HK-2 (cell line): ENCODE results near the gene ENTPD7.
"Not testable (repeated sequence)": the region's sequence is repeated elsewhere in the genome, so short reads cannot be mapped to it uniquely, and the experiment has no call there.

Experiments
- DNase-seq: peaks from one replicate; pipeline ENCODE4 v3.0.0-alpha.2; 2018; ENCODE audit not compliant: unreplicated experiment

The ENTPD7 gene, protein sequence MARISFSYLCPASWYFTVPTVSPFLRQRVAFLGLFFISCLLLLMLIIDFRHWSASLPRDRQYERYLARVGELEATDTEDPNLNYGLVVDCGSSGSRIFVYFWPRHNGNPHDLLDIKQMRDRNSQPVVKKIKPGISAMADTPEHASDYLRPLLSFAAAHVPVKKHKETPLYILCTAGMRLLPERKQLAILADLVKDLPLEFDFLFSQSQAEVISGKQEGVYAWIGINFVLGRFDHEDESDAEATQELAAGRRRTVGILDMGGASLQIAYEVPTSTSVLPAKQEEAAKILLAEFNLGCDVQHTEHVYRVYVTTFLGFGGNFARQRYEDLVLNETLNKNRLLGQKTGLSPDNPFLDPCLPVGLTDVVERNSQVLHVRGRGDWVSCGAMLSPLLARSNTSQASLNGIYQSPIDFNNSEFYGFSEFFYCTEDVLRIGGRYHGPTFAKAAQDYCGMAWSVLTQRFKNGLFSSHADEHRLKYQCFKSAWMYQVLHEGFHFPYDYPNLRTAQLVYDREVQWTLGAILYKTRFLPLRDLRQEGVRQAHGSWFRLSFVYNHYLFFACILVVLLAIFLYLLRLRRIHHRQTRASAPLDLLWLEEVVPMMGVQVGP

DNA sequence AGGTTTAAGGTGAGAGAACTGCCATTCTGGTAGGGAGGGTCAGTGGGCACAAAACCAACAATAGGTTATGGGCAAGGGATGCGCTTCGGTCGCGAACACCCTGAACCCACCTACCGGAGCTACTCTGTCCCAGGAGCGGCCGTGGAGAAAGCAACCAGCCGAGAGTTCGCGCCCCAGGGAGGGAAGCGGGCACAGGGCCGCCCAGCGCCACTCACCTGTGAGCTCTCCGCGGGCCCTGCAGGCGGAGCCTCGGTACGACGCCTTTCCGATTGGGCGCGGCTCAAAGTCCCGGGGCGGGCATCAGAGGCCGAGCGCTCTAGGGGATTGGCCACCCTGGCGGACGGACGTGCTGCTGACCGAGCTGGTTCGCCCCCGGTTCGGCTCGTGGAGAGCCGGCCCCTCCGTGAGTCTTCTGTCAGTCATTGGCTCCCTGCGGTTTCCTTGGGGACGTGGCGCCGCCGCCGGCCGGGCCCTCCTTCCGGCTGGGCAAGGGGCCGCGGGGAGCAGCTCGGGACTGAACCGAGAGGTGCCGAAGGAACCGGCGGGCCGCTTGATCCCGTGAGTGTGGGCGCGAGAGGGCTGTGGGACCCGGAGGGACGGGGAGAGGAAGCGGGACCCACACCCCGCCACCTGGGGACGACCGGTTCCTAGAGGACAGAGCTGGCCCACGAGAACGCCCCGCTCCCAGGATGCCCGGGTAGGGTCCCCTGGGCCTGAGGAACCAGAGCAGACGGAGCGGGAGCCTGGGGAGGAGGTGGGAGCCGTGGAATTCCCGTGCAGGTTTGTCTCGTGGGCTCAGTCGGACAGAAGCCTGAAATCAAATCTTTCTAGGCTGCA, at the start of gene ENTPD7:
Gene ENTPD7, plus strand, starts transcription at position 479 of the 837 bp plus-strand sequence. CDS start 448 bp downstream, outside the sequence.
- peak; percentile 99 for DNase-seq

DNA sequence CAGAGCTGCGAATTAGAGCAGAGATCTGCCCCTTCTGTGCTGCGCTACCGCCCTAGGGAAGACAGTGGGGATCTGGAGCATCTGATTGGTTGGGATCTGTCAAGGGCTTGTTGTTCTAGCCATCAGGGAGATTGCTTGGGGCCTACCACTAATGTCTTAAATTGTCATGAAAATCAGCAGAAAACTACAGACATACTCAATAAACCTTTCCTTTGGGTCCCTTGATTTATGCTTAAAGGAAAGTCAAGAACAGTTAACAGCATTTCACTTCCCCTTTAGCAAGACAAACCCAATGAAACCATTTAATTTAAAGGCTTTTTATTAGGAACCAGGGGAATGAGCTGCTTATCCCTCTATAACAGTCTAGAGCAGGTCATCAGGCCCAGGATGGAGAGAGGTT, 49.1 kb upstream of the ENTPD7 start:
- no peak for DNase-seq

DNA sequence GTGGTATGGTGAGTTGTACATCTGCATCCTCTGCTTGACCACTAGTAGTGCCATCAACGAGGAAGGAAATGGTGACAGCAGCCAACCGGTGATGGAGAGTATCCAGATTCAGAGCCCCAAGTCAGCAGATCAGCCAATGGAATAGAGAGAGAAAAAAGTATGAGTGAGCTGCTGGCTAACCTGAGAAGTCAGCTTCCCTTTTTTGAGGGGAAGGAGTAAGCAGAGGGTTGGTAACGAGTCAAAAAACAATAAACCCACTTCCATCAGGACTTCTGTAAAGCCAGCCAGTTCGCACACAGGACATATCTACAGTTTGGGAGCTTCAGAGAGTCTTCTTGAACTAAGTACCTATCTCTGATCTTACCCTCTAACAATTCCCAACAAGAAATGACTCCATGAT, 48.0 kb upstream of the ENTPD7 start:
- DNase-seq, result no peak

DNA sequence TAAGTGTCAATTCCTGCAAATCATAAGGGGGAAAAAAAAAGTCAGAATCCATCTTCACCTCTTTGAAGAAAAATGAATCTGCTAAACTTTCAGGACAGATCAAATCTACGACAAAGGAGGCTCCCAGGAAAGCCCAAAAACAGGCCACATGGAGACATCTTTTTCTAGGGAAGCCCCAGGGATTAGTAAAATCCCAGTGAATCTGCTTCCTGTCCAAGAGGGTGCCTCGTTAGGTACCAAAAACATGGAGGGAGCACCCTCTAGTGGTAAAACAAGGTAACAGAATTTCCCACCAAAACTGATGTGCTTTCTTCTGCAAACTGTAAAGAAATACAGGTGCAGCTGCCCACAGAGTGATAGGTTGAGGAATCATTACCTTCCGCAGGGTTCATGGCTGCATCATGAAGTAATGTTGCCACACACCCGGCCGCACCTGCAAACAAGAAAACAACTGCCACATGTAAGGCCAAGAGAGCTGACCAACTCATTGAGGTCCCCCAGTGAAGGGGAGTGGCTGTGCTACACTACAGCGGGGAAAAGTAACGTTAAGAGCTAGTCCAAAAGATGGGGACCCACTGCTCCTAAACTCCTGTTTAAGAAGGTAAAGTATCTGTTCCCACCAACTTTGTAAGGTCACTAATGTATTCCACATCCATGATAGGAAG, 47.0 kb upstream of the ENTPD7 start:
- peak; percentile 45 for DNase-seq

DNA sequence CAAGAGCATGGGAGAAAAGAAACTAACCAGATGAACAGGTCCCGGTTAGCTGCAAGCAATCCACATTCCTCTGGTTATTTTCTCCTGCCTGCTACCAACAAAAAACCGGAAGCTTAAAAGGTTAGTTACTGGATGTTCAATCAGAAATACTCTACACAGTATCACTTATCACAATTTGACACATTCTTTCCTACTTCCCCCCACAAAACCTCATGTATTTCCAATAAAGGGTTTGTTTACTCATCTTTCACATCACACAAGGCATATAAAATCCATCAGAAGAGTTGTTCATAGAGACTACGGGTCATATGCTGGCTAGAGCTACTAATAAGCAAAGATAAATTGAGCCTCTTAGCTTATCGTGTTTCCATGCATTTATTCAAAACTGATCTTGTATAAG, 43.9 kb upstream of the ENTPD7 start:
- no peak for DNase-seq

DNA sequence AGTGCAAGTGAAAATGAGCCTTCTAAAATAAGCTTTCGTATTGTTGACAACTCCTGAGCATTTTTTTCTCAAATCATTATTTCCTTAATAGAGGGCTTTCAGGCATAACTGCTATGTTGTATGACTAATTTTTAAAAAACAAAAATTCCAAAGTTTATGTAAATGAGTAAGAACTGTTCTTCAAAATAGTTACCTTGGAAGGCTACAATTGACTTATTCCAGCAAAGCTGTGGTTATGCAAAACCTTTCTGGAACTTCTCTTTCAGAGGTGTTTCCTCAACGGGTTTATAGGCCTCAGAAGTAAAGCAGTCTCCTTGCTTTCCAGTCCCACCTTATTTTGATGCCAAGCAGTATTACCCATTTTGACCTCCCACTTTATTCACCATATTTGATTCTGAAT, 41.6 kb upstream of the ENTPD7 start:
- no peak for DNase-seq

DNA sequence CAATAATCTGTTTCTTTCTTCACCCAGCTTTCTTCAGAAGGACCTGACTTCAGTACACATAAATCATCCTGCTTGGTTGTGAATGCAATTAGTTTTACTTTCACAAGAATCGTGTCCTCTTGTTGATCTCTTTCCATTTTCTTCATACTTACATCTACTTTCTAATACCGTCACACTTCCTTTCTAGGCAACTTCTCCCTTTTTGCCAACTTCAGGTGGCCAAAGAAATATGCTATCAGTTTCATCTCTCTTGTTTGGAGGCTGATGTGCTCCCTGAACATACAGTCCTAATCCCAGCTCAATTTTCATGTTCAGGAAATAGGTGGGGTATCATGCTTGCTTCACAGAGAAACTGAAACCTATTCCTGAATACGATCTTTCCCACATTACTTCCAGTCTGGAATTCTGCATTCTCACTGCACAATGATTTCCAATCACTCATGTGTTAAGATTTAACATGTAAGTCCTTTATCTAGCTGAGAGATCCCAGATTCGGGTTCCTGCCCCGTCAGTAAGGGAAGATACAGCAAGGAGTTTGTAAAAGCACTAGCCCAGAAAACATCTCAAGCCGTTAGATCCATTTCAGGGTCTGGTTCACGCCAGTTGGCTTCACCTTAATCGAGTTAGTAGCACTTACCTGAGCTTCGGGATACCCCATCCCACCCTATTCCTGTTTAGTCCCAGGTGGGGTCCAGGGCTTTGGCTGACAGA, 40.1 kb upstream of the ENTPD7 start:
- no peak for DNase-seq

DNA sequence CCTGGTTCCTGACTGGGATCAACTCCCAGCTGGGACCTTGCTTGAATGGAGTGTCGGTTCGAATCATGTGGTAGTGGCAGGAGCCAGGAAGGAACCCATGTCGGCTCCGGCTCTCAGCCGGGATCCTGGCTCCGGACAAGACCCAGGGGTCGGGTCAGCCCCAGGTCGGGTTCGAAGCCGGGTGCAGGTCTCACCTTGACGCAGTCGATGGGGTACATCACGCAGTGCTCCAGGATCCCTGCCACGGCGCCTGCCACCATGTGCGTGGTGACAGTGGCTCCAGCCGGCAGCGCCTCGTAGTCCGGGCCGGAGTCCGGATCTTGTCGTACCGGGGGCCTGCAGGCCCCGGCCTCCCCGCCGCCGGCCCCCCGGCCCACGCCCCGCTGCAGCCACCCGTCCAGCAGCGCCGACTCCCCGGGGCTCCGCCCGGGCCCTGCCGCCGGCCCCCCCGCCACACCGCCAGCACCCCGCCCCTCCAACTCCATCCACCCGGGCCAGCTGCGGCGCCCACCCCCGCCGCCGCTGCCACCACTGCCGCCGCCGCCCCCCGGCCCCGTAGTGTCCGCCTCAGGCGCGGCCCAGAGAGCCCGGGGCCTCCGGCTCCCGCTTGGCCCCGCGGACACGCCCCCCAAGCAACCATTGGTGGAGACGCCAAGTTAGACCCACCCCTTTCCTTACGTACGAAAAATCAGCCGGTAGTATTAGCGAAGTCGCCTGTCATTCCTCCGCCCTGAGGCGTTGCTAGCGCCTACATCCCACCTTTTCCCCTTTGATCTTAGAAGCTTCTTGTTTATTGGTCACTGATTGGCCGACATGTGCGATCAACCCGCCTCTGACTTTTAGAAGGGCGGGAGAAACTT, 39.2 kb upstream of the ENTPD7 start, which contains the start of gene SLC25A28:
Gene SLC25A28, minus strand, starts transcription at position 589 of the 860 bp plus-strand sequence. Its CDS starts 104 bp downstream, at position 485.
- DNase-seq, result peak; percentile 96

DNA sequence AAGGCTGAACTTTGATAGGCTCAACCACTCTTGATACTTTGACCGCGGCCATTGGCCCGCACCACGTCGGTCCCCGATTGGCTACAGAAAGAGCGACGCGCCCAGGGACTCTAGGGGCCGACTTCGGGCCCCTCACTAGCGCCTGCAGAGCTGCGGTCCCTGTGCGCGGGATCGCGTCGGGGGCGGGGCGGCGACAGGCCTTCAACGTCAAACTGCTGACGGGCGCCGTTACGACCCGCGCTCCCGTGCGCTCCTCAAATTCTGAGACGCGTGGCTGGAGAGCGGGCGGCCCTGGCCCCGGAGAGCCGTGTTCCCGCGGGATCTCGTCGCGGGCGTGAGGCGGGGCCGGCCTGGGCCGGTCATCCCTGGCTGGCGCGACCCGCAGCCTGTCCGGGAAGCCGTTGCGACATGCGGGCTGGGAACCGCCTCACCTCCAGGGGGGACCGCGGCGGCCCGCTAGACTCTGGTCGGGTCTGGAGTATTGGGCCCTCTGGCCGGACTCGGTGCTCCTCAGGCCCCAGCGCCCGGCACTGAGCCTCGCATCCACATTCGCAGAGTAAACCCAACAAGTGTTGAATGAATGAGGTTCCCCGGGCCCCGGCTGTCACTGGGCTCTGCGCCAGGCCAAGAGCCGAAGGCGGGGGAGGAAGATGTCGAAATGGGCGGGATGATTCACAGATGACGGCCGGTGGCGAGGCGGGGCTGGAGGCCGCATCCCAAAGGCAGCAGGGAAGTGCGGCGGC, 38.4 kb upstream of the ENTPD7 start:
- peak; percentile 97 for DNase-seq

DNA sequence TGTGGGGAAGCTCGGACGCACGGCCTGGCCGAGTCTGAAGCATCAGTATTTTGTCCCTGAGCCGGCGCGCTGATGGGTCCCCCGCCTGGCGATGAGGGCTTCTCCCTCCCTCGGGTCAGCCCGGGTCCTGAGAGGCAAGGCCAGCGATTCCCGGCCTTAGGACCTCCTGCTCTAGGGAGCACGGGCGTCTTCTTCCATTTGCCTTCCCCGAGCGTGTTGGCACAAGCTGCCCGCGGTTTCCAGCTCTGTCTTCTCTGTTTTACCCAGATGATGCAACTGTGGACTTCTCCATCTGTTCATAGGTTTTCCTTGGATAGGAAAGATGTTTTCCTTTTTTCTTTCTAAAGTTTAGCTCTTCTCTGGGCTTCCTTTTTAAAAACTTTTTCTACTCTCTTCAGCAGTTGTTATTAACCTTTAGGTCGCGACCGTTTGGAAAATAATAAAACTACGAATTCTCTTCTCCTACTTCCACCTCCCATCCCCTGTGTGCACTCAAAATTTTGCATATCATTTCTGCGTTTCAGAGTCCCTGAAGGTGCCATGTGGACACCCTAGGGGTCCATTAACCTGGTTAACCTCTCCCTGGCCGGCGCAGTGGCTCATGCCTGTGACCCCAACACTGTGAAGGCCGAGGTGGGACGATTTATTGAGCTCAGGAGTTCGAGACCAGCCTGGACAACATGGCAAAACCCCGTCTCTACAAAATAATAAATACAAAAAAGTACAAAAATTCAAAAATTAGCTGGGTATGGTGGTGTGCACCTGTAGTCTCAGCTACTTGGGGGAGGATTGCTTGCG, 37.7 kb upstream of the ENTPD7 start:
- DNase-seq, result no peak

DNA sequence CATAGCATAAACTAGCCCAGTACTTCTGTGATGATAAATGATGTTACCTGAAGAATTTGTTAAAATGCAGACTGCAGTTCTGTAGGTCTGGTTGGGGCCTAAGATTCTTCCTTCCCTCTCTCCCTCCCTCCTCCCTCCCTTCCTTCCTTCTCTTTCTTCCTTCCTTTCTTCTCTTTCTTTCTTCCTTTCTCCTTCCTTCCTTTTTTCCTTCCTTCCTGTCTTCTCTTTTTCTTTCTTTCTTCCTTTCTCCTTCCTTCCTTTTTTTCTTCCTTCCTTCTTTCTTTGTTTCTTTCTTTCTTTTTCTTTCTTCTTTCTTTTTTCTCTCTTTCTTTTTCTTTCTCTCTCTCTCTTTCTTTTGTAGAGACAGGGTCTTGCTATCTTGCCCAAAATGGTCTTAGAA, 35.4 kb upstream of the ENTPD7 start:
- no peak for DNase-seq

DNA sequence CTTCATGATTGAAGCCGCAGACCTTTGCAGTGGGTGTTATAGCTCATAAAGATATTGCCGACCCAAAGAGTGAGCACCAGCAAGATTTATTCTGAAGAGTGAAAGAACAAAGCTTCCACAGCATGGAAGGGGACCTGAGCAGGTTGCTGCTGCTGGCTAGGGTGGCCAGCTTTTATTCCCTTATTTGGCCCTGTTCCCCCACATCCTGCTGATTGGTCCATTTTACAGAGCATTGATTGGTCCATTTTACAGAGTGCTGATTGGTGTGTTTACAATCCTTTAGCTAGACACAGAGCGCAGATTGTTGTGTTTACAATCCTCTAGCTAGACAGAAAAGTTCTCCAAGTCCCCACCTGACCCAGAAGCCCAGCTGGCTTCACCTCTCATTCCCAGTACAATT, 34.2 kb upstream of the ENTPD7 start:
- not testable (repeated sequence) for DNase-seq

DNA sequence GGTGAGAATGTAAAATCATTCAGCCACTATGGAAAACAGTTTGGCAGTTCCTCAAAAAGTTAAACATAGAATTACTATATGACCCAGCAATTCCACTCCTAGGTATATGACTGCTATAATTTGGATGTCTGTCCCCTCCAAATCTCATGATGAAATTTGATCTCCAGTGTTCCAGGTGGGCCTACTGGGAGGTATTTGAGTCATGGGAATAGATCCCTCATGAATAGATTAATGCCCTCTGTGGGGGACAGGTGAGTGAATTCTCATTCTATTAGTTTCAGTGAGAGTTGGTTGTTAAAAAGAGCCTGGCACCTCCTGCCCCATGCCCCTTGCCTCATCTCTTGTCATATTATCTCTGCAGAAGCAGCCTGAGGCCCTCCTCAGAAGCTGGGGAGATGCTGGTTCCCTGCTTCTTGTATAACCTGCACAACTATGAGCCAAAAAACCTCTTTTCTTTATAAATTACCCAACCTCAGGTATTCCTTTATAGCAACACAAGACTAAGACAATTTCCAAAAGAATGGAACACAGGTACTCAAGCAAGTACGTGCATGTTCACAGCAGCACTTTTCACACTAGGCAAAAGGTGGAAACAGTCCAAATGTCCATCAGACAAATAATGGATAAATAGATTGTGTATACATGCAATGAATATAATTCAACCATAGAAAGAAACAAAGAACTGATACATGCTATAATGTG, 30.2 kb upstream of the ENTPD7 start:
- no peak for DNase-seq

DNA sequence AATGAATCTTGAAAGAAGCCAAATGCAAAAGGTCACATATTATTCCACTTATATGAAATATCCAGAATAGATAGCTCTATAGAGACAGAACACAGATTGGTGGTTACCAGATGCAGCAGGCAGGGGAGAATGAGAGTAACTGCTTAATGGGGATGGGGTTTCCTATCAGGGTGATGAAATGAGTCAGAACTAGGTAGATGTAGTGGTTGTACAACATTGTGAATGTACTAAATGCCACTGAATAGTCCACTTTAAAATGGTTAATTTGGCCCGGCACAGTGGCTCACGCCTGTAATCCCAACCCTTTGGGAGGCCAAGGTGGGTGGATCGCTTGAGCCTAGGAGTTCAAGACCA, 29.7 kb upstream of the ENTPD7 start:
- DNase-seq, result no peak

DNA sequence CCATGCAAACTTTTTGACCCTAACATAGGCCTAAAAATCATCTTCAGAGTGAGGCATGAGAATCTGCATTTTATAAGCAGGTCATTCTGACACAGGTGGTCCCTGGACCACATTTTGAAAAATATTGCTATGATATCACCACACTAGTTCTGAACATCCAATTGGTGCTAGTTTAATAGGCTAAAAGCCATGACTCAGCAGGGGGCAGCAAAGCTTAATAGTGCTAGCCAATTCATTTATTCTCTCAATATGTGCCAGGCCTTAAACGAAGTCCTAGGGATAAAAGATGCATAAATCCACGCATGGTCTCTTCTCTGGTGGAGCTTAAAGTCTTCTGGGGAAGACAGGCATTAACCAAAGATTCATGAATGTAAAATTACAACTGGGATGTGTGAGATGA, 28.9 kb upstream of the ENTPD7 start:
- peak; percentile 39 for DNase-seq

DNA sequence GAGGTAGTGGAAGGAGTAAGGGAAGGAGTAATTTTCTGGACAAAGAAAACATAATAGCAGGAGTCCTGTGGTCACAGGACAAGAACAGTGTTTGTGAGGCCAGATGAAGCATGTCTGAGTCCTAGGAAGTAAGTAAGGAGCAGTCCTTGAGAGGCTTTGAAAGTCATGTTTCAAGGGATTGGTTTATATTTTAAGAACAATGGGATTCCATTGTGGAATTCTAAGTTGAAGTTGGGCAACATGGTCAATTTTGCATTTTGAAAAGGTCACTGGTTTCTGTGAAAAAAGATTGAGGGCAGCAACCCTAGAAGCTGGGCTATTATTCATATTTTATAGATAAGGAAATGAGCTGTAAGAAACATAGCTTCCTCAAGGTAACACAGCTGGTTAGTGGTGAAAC, 28.3 kb upstream of the ENTPD7 start:
- DNase-seq, result no peak

DNA sequence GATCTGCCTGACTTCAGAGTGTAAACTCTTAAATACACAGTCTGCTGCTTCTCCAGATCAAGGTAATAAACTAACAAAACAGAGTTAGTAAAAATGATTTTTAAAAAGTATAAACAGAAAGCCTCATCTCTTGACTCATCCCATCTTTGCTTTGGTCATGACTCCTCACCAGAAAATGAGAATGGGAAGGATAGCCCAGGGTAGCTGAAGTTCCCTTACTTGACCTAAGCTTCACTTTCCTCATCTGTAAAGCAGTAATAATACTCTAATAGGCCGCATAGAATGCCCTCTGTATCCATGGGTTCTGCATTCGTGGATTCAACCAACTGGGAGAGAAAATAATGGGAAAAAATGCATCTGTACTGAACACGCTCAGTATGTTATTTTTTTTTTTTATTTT, 27.8 kb upstream of the ENTPD7 start:
- DNase-seq, result no peak

DNA sequence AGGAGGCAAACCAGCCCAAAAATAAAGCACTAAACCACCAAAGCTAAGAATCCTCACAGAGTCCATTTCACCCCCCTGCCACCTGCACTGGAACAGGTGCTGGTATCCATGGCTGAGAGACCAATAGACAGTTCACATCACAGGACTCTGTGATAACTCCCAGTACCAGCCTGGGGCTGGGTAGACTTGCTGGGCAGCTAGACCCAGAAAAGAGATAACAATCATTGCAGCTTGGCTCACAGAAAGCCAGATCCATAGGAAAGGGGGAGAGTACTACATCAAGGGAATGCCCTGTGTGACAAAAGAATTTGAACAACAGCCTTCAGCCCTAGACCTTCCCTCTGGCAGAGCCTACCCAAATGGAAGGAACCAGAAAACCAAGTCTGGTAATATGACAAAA, 25.5 kb upstream of the ENTPD7 start:
- DNase-seq, result no peak
